IPS-18c (cell line): Measurements from ENCODE around the gene ELAVL2.
"Not testable (repeated sequence)": the region's sequence is repeated elsewhere in the genome, so short reads cannot be mapped to it uniquely, and the experiment has no call there.

Source experiments
- H3K4me3 ChIP-seq: 2 replicates; pipeline ENCODE4 v1.7.0; 2013; ENCODE audit warnings: low read depth, mild to moderate bottlenecking, low read length, moderate library complexity; ENCODE audit not compliant: insufficient read depth
- H3K9me3 ChIP-seq: one replicate; pipeline ENCODE4 v1.6.1; 2013; ENCODE audit warnings: mild to moderate bottlenecking, low read length, moderate library complexity; ENCODE audit not compliant: control insufficient read depth, insufficient read depth

ELAVL2 gene

DNA sequence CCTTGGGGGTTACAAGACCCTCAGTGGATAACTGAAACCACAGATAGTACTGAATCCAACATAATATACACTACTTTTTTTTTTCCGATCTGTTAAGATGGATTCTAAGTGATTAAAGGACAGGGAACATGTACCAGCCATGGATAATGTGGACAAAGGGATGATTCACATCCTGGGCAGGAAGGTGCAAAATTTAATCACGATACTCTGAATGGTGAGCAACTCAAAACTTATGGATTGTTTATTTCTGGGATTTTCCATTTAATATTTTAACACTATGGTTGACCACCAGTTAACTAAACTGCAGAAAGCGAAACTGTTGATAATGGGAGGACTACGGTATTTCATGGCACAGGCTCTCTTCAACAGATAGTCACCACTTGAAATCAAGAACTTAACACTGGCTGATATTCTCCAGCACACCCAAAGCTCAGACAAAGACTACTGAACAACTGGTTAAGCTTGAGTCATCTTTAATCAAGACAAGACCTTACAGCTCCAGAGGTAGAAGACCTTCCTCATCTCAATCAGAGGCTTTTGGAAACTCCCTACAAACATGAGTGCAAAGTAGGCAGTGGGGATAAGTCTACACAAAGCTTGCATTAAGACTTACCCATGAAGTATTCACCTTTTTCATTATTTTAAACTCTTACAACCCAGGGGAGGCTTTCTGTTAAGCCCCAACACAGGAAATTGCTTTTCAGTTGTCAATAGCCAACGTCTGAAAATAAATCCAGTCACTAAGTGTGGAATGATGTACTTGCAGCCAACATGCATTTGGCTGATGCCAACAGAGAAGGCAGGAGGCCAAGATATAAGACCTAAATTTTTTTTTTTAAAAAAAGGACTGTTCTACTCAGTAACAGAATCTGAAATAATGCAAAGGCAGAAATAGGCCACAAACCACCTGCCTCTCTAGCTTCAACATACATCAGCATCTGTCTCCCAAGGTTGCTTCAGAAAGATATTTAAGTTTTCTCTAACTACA lies 78.7 kb downstream of the ELAVL2 start:
- Histone ChIP-seq H3K4me3 (no peak overlapping the region), H3K9me3 (no peaks in the 10 kb centered on the region)

- Histone ChIP-seq H3K9me3 (no peaks in the 10 kb centered on the region), H3K4me3 (no peak overlapping the region)
Observed at GRCh38 chr9:23746317-23746716, 79.7 kb downstream of the ELAVL2 start.

DNA sequence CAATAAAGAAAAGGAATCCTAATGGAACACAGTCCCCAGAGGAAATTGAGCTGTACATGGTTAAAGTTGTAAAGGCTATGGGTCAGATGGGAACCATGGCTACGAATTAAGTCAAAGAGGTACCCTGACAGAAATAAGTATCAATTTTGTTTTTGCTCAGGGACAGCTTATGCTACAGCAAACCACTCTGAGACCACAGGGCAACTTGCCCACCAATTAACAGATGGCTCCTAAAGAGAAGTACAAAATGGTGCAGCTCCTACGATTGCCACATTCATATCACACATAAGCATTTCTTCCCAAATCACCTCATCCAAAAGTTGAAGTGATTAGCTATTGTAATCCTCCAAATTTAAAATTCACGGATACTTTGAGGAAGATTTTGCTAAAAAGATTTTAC lies 83.0 kb downstream of the ELAVL2 start:
- H3K9me3 ChIP-seq: no peaks in the 10 kb centered on the region
- H3K4me3 ChIP-seq: no peak overlapping the region

DNA sequence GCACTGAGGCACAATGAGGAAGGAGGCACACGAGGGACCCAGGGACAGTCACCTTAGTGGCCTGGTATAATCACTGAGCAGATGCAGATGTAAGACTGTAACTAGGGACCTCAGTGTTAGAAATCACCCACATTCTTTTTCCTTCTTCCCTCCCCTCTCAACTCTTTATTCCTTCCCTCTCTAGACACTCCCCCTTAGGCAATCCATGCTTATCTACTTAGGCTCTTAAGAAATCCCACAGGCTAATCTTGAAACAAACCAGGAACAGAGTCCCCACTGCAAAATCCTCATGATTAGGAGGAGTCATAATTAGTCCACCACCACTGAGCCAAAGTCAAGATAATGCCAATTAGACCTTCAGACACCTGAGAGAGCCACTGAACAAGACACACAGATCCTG lies 84.7 kb downstream of the ELAVL2 start:
- Histone ChIP-seq H3K9me3 (no peaks in the 10 kb centered on the region), H3K4me3 (no peak overlapping the region)

DNA sequence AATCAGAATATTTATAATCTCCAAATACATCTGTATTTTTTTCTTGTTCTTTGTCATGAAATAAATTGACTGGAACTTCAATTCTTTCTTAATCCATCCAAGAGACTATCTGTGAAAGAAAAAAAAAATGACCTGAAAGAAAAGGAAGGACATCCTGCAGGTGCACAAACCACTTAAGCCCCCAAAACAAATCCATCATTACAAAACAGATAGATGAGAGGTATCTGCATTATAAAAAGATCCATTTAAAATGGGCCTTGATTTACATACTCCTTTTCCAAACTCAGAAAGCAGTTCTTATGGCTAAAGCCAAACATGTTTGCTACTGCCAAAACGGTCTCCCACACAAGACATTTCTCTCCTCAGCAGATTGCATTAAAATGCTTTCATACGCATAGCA lies 85.5 kb downstream of the ELAVL2 start:
- H3K9me3 ChIP-seq: no peaks in the 10 kb centered on the region
- no peak overlapping the region for H3K4me3 ChIP-seq

DNA sequence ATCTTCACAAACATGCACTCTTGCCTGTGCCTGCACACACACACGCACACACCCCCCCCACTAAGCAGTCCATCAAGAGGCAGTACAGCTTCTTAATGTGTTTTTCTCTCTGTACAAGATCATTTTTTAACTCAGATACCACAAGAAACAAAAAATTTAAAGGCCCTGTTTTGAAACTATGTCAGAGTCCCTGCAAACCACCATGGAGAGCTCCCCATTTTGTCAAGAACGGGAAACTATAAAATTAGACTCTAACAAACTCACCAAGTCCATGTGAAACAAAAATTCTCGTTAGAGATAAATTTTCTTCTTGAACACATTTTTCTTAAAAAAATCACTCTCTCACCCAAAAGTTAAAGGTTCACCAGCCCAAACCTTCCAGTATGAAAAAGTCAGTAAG lies 86.3 kb downstream of the ELAVL2 start:
- H3K4me3 ChIP-seq: no peak overlapping the region
- H3K9me3 ChIP-seq: no peaks in the 10 kb centered on the region

DNA sequence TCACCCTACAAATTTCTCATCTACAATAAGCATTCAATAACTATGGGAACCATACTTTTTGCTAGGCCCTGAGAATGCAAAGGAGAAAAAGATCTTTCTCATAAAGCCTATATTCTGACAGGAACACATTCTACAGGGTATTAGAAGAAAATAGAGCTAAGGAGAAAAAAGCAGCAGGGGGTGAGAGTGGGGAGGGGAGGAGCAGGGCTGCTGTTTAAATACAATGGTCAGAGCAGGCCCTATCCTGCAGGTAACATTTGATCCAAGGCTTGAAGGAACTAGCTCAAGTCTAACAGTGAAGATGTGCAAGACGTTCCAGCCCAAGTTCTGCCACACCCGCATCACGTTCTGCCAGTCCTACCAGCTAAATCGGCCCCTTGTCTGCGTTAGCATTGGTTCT lies 89.7 kb downstream of the ELAVL2 start:
- Histone ChIP-seq H3K9me3 (no peaks in the 10 kb centered on the region), H3K4me3 (no peak overlapping the region)

GRCh38 chr9:23733495-23734078 lies 92.5 kb downstream of the ELAVL2 start:
- no peak overlapping the region for H3K4me3 ChIP-seq
- H3K9me3 ChIP-seq: no peaks in the 10 kb centered on the region

- Histone ChIP-seq H3K9me3 (no peaks in the 10 kb centered on the region), H3K4me3 (no peak overlapping the region)
Observed at GRCh38 chr9:23731353-23731752, 94.7 kb downstream of the ELAVL2 start.

DNA sequence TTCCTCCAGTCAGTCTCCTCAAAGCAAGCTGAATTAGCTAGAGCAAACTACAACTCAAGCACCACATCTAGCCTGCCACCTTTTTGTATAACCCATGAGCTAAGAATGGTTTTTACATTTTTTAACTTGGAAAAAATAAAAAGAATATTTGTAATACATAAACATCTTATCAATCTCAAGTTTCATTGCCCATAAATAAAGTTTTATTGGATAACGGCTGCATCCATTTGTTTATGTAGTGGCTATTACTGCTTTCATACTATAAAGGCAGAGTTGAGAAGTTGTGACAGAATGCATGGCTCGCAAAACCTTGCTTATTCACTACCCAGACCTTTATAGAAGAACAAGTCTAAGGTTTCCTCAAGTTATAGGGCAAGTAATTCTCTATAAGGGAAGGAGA lies 95.7 kb downstream of the ELAVL2 start:
- Histone ChIP-seq H3K4me3 (no peak overlapping the region), H3K9me3 (no peaks in the 10 kb centered on the region)

DNA sequence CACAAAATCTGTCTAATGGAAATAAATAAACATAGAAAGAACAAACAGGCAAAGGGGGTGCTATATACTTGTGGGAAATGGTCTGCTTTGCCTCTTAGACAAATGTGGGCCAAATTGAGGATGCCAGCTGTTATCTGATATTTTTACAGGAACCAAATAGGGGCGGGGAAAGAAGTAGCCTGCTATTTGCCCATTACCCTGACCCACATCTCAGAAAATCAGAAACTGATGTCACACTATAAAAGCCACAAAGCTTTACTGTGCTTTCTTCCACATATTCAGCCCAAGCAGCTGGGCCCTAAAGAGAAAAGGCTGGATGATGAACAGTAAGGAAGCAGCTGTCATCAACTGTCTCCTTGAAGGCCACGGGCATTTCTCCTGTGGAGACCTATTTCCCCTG lies 97.3 kb downstream of the ELAVL2 start:
- no peaks in the 10 kb centered on the region for H3K9me3 ChIP-seq
- no peak overlapping the region for H3K4me3 ChIP-seq

- no peak overlapping the region for H3K4me3 ChIP-seq
- H3K9me3 ChIP-seq: no peaks in the 10 kb centered on the region
Observed at GRCh38 chr9:23725279-23725946, 100.6 kb downstream of the ELAVL2 start.

- Histone ChIP-seq H3K9me3 (no peaks in the 10 kb centered on the region), H3K4me3 (no peak overlapping the region)
Observed at GRCh38 chr9:23723672-23724071, 102.4 kb downstream of the ELAVL2 start.

- H3K4me3 ChIP-seq, H3K9me3 ChIP-seq: not testable (repeated sequence)
Observed at GRCh38 chr9:23723048-23723447, 103.0 kb downstream of the ELAVL2 start.

DNA sequence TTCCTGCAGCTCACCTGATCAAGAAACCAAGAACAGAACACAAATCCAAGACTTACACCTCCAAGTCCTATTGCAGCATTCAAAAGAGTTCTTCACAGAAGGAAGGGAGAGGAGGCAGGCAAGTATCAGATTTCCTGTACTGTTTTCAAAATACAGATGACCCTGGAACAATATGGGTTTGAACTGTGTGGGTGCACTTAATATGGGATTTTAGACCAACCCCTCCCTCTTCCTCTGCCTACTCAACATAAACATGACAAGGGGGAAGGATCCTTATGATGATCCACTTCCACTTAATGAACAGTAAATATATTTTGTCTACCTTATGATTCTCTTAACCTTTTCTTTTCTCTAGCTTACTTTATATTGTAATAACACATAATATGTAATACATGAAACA lies 104.6 kb downstream of the ELAVL2 start:
- Histone ChIP-seq H3K4me3 (no peak overlapping the region), H3K9me3 (no peaks in the 10 kb centered on the region)

DNA sequence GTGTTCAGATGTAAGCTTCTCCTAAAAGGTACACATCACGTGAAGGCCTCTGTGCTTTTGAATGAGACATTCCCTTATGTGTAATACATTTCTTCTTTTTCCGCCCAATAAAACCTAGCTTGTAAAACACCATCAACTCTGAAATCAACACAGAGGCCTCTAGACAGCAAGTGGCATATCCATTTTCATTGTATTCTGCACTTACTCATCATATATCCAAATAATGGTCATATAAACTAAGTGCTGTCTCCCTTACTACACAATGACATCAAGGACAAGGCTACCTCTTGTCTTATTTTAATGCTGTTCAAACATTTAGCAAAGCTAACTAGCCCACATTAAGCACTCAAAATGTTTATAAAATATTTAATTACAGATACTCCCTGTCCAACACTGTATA lies 108.5 kb downstream of the ELAVL2 start:
- Histone ChIP-seq H3K9me3 (no peaks in the 10 kb centered on the region), H3K4me3 (no peak overlapping the region)

- no peak overlapping the region for H3K4me3 ChIP-seq
- H3K9me3 ChIP-seq: no peaks in the 10 kb centered on the region
Observed at GRCh38 chr9:23707249-23707648, 118.8 kb downstream of the ELAVL2 start.

GRCh38 chr9:23702311-23702922 lies 123.6 kb downstream of the ELAVL2 start:
- Histone ChIP-seq H3K4me3 (no peak overlapping the region), H3K9me3 (no peaks in the 10 kb centered on the region)
